Central memory CD8-positive, alpha-beta T cell (primary cell): ENCODE results near the gene RBL2.
"Not testable (repeated sequence)": the region's sequence is repeated elsewhere in the genome, so short reads cannot be mapped to it uniquely, and the experiment has no call there.

Experiments used
- ATAC-seq: fragments of 150-1000 bp; cut with Tn5 transposase; replicated peaks from 2 replicates; pipeline ENCODE4 v1.10.0; 2022; ENCODE audit warnings: mild to moderate bottlenecking, moderate FRiP score, moderate number of reproducible peaks; ENCODE audit not compliant: poor library complexity, severe bottlenecking; ENCODE audit errors: extremely low read depth
- DNase-seq, 2 donors: peaks; one replicate each; pipeline ENCODE4 v3.0.0; 2021; ENCODE audit warnings: low spot score in 2 of 2
- H3K27ac Mint-ChIP-seq: one replicate; pipeline ENCODE4 v1.8.0; 2022; ENCODE audit warnings: low read depth, mild to moderate bottlenecking, moderate library complexity, mixed read lengths
- H3K27me3 Mint-ChIP-seq: one replicate; pipeline ENCODE4 v1.8.0; 2022; ENCODE audit warnings: mixed read lengths
- H3K36me3 Mint-ChIP-seq: one replicate; pipeline ENCODE4 v1.8.0; 2022; ENCODE audit warnings: mild to moderate bottlenecking, moderate library complexity, mixed read lengths; ENCODE audit not compliant: insufficient read depth
- H3K4me1 Mint-ChIP-seq: one replicate; pipeline ENCODE4 v1.8.0; 2022; ENCODE audit warnings: mixed read lengths
- H3K4me3 Mint-ChIP-seq: one replicate; pipeline ENCODE4 v1.8.0; 2022; ENCODE audit warnings: mild to moderate bottlenecking, moderate library complexity, mixed read lengths
- H3K9me3 Mint-ChIP-seq: one replicate; pipeline ENCODE4 v1.8.0; 2022; ENCODE audit warnings: mixed read lengths

Gene RBL2

DNA sequence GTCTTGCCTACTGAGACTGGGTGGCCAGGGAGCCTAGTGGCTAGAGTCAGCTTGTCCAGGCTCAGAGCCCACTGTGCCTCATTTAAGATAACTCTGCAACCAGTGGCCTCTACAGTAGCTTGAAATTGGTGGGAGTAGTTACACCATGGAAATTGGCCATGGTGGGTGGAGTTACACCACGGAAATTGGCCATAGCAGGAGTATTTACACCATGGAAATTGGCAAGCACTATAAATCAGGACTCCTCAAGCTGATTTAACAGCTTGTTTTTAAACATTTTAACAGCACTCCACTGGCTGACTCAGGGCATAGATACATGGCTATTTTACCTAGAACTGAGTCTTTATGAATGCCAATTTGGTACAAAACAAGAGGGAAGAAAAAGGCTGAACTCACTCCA lies 96.5 kb downstream of the RBL2 start:
- Mint-ChIP-seq H3K36me3 (peaks cover 4% of the 10 kb centered on the region), H3K4me1 (peaks cover 19% of the 10 kb centered on the region), H3K27ac (peak overlapping the region; percentile 35), H3K4me3 (no peak overlapping the region), H3K27me3 (no peaks in the 10 kb centered on the region), H3K9me3 (no peaks in the 10 kb centered on the region)
- no peak for ATAC-seq
- DNase-seq = no peak

DNA sequence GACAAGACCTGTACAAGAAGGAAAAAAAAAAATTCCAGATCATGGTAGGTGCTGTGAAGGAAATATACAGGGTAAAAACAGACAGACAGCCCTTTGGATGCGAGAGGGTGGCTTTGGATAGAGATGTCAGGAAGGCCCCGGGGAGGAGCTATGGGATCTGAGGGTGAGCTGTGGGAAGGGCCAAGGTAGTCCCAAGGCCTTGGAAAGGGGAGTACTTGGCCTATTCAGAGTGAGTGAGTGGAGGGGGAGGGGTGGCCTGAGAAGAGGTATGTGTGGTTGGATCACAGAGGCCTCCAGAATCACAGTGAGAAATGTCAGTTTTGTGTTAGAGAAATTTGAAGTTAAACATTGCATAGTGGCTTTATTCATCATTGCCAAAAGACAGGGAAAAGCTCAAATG lies 99.9 kb downstream of the RBL2 start:
- Mint-ChIP-seq H3K4me1 (peaks cover 43% of the 10 kb centered on the region), H3K9me3 (no peaks in the 10 kb centered on the region), H3K27me3 (no peaks in the 10 kb centered on the region), H3K4me3 (no peak overlapping the region), H3K27ac (peak overlapping the region; percentile 17), H3K36me3 (peaks cover 6% of the 10 kb centered on the region)
- no peak for DNase-seq
- ATAC-seq = no peak

DNA sequence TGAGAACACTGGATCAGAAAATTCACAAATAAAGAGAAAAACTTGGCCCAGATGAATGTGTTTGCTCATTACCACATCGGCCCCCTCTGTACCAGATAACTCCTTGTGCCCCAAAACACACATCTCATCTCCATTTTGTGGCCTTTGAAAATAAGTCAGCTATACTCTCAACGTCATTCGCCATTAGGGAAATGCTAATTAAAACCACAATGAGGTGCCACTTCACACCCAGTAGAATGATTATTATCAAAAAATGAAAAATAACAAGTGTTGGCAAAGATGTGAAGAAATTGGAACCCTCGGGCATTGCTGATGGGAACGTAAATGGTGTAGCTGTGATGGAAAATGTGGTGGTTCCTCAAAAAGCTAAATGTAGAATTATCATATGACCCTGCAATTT lies 103.4 kb downstream of the RBL2 start:
- ATAC-seq (peak; percentile 54), DNase-seq (no peak)
- H3K4me1 Mint-ChIP-seq = peaks cover 43% of the 10 kb centered on the region
- H3K4me3 Mint-ChIP-seq = peak overlapping the region; percentile 5
- H3K27ac Mint-ChIP-seq = peak overlapping the region; percentile 31
- H3K27me3 Mint-ChIP-seq = no peaks in the 10 kb centered on the region
- H3K9me3 Mint-ChIP-seq = no peaks in the 10 kb centered on the region
- peaks cover 6% of the 10 kb centered on the region for H3K36me3 Mint-ChIP-seq

DNA sequence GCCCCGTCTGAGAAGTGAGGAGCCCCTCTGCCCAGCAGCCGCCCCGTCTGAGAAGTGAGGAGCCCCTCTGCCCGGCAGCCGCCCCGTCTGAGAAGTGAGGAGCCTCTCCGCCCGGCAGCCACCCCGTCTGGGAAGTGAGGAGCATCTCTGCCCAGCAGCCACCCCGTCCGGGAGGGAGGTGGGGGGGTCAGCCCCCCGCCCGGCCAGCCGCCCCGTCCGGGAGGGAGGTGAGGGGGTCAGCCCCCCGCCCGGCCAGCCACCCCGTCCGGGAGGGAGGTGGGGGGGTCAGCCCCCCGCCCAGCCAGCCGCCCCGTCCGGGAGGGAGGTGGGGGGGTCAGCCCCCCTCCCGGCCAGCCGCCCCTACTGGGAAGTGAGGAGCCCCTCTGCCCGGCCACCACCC lies 105.1 kb downstream of the RBL2 start:
- H3K9me3 Mint-ChIP-seq, H3K4me3 Mint-ChIP-seq, DNase-seq, H3K36me3 Mint-ChIP-seq, ATAC-seq, H3K27me3 Mint-ChIP-seq, H3K27ac Mint-ChIP-seq: not testable (repeated sequence)
- H3K4me1 Mint-ChIP-seq = peaks cover 48% of the 10 kb centered on the region

DNA sequence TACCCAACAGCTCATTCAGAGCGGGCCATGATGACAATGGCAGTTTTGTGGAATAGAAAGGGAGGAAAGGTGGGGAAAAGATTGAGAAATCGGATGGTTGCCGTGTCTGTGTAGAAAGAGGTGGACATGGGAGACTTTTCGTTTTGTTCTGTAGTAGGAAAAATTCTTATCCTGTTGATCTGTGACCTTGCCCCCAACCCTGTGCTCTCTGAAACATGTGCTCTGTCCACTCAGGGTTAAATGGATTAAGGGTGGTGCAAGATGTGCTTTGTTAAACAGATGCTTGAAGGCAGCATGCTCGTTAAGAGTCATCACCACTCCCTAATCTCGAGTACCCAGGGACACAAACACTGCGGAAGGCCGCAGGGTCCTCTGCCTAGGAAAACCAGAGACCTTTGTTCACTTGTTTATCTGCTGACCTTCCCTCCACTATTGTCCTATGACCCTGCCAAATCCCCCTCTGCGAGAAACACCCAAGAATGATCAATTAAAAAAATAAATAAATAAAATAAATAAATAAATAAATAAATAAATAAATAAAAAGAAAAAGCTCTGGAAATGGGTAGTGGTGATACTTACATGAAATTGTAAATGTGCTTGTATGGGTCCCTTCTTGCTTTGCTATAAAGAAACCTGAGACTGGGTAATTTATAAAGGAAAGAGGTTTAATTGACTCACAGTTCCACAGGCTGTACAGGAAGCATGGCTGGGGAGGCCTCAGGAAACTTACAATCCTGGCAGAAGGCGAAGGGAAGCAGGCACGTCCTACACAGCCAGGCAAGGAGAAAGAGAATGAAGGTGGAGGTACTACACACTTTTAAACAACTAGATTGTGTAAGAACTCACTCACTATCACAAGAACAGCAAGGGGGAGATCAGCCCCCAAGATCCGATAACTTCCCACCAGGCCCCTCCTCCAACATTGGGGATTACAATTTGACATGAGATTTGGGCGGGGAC lies 105.8 kb downstream of the RBL2 start:
- Mint-ChIP-seq H3K27ac (peak overlapping the region; percentile 53), H3K4me1 (peaks cover 48% of the 10 kb centered on the region)
- not testable (repeated sequence) for H3K27me3 Mint-ChIP-seq, ATAC-seq, H3K4me3 Mint-ChIP-seq, DNase-seq, H3K36me3 Mint-ChIP-seq, H3K9me3 Mint-ChIP-seq
